PFSK-1 (cell line): ENCODE results near the gene MOCOS.

Experiments used
- POLR2AphosphoS5 ChIP-seq: IDR thresholded peaks from 2 replicates; pipeline ENCODE4 v1.6.1; 2012; ENCODE audit warnings: low read depth, mild to moderate bottlenecking, control low read depth, low read length, moderate library complexity
- TF ChIP-seq, protein P1 (sequence below), 2 experiments: IDR thresholded peaks; 2 replicates each; pipeline versions ENCODE4 v1.6.1 to v1.8.0; 2011 to 2012; ENCODE audit warnings: low read depth in 2 of 2, low read length in 2 of 2, control low read depth in 1 of 2, inconsistent platforms in 1 of 2, mild to moderate bottlenecking in 1 of 2, moderate library complexity in 1 of 2; ENCODE audit not compliant: insufficient read depth in 1 of 2

DNA sequence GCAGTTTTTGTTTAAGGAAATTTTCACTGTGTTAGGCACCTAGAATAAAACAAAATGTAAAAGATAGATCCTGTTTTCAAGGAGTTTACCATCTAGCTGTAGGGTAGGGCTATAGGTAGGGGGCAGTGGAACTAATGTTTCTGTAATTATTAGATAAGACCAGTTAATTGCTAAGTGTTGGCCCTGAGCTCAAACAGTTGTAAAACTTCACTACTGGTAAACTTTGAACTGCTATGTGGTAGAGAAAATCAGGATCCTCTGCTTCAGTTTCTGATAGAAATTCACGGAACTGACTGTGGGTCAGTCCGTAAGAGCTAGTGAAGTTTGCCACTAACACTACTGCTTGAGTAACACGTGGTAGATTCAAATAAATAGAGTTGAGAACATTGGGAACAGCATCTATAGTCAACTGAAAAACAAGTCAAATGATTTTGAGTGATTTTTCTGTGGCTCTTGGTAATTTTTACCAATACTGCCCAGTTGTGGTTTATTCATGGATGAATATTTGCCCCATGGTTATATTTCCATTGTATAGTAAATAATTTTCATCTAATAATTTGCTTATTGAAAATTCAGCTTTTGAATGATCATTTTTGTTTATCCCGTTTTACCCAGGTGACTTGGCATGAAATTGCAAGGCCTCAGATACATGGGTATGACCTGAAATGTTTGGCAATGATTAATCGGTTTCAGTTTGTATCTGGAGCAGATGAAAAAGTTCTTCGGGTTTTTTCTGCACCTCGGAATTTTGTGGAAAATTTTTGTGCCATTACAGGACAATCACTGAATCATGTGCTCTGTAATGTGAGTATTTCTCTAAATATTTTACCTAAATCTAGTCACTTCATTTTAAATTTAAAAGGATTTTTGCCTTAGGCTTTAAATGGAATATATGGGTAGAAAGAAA lies 31.2 kb upstream of the MOCOS start:
- TF ChIP-seq POLR2AphosphoS5 = no peak
- TF ChIP-seq, protein P1, sequence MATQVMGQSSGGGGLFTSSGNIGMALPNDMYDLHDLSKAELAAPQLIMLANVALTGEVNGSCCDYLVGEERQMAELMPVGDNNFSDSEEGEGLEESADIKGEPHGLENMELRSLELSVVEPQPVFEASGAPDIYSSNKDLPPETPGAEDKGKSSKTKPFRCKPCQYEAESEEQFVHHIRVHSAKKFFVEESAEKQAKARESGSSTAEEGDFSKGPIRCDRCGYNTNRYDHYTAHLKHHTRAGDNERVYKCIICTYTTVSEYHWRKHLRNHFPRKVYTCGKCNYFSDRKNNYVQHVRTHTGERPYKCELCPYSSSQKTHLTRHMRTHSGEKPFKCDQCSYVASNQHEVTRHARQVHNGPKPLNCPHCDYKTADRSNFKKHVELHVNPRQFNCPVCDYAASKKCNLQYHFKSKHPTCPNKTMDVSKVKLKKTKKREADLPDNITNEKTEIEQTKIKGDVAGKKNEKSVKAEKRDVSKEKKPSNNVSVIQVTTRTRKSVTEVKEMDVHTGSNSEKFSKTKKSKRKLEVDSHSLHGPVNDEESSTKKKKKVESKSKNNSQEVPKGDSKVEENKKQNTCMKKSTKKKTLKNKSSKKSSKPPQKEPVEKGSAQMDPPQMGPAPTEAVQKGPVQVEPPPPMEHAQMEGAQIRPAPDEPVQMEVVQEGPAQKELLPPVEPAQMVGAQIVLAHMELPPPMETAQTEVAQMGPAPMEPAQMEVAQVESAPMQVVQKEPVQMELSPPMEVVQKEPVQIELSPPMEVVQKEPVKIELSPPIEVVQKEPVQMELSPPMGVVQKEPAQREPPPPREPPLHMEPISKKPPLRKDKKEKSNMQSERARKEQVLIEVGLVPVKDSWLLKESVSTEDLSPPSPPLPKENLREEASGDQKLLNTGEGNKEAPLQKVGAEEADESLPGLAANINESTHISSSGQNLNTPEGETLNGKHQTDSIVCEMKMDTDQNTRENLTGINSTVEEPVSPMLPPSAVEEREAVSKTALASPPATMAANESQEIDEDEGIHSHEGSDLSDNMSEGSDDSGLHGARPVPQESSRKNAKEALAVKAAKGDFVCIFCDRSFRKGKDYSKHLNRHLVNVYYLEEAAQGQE (IDR thresholded peaks at IDR 0.05; ENCODE audit: insufficient read depth in 1 of 2, low read depth in 2 of 2, low read length in 2 of 2) = no peak
